ENCODE results near the gene DSCAM. TPM values are rescaled to one million over a fixed set of nuclear protein-coding genes. Genes with fewer than 3 reads are reported as not detected.

Gene DSCAM
- total and polyA plus RNA-seq, 2 donors (not counting 3 experiments of a cell fraction or from before 2014, with no cell fraction given) = not detected

- ChIA-PET POLR2A (no interaction called here), CTCF (interaction anchor here (1.0 kb wide), 1 partner anchor 61 kb away, joined by 3 read pairs; no protein-coding TSS in a partner anchor)
- no peaks in the 10 kb centered on the region for H3K27me3 ChIP-seq (ENCODE audit: control insufficient read depth in 2 of 2, insufficient read depth in 2 of 2, low read length in 2 of 2)
- dilution Hi-C loops (cut with MboI; ENCODE audit: extremely low pct_ligation_motif_present, low sequenced_read_pairs) (no loop called here), intact Hi-C loops (cut with micrococcal nuclease) (no loop called here)
- DNase-seq (ENCODE audit: low read depth, low spot score) = no peak
- BruUV-seq (replicated peaks) = no TSS peak
- no peaks in the 10 kb centered on the region for H3K36me3 ChIP-seq (ENCODE audit: control insufficient read depth in 2 of 2, extremely low read depth in 1 of 2, insufficient read depth in 2 of 2, low read length in 2 of 2)
- no peak overlapping the region for H3K4me2 ChIP-seq (ENCODE audit: insufficient read depth, low read length)
- H3K27ac ChIP-seq (ENCODE audit: insufficient read depth, low read depth, low read length) = no peak overlapping the region
- H3K9me1 ChIP-seq (replicated peaks; ENCODE audit: control insufficient read depth, extremely low read depth, insufficient read depth, low read length) = no peaks in the 10 kb centered on the region
- H3K9ac ChIP-seq (replicated peaks; ENCODE audit: extremely low read depth, insufficient read depth, low read length) = no peak overlapping the region
- H2AFZ ChIP-seq (ENCODE audit: low read depth, low read length) = no peak overlapping the region
- no peak overlapping the region for H3K4me3 ChIP-seq (replicated peaks in 1 of 3; ENCODE audit: insufficient read depth in 1 of 3, low read depth in 1 of 3, low read length in 3 of 3)
- H3K4me1 ChIP-seq (ENCODE audit: control insufficient read depth, extremely low read depth, insufficient read depth, low read length) = no peaks in the 10 kb centered on the region
- FAIRE-seq = no peak
- no peaks in the 10 kb centered on the region for H4K20me1 ChIP-seq (replicated peaks; ENCODE audit: control insufficient read depth, extremely low read depth, insufficient read depth, low read length)
- TF ChIP-seq MAX (IDR thresholded peaks at IDR 0.05; ENCODE audit: insufficient read depth, insufficient read length) (no peak), GATA2 (IDR thresholded peaks at IDR 0.05; ENCODE audit: insufficient read depth, insufficient read length, low read depth, low read length) (no peak), POLR2A (IDR thresholded peaks at IDR 0.05; ENCODE audit: low read depth, low read length) (no peak), JUN (IDR thresholded peaks at IDR 0.05; ENCODE audit: borderline replicate concordance, insufficient read depth, insufficient read length, low read depth) (no peak), MYC (IDR thresholded peaks at IDR 0.05; ENCODE audit: low read depth, low read length) (no peak), CTCF (IDR thresholded peaks at IDR 0.05; ENCODE audit: extremely low read depth in 1 of 2, insufficient read depth in 1 of 2, low read depth in 1 of 2, low read length in 2 of 2) (no peak), POLR2AphosphoS5 (IDR thresholded peaks at IDR 0.05; ENCODE audit: insufficient read depth, low read depth, low read length) (no peak), EZH2 (IDR thresholded peaks at IDR 0.05; ENCODE audit: borderline replicate concordance, low read depth, low read length, severe bottlenecking) (no peak)
- H3K9me3 ChIP-seq (replicated peaks; ENCODE audit: control insufficient read depth, insufficient read depth, low read length) = peaks cover 3% of the 10 kb centered on the region
- no peaks in the 10 kb centered on the region for H3K79me2 ChIP-seq (ENCODE audit: control insufficient read depth, insufficient read depth, low read length)
Measured at GRCh38 chr21:40540216-40540615, 306.7 kb downstream of the DSCAM start.
